ENCODE results near the gene BNIP5.
"Not testable (repeated sequence)": the region's sequence is repeated elsewhere in the genome, so short reads cannot be mapped to it uniquely, and the experiment has no call there.

BNIP5 gene

DNA sequence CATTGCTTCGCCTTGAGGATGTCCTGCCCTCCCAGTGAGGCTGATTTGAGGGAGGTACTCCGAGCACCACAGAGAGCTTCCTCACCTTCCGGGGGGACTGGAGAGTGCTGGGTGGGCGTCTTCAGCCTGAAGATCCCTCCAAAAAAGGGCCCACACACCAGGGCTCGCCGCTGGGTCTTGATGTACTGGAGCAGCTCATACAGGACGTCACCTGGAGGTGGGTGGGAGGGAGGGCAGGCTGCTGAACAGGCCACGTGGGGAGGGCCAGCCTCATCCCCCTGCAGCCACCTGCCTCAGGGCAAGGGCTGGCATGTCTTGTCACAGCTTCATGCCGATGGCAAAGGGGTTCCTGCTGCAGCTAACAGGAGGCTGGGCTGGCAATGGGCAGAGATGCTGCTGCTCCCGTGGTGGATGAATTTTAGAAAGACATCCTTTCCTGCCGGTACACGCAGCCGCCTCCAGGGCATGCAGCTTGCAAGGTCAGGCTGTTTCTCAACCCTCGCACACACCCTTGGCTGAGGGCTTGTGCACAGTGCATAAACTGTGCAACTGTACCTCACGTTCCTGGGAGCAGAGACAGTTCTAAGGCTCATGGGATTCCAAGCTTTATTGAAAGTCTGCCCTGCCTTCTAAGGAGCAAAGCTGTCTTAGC is 36.8 kb upstream of the BNIP5 start:
- no peak overlapping the region for H3K4me3 ChIP-seq (ENCODE audit: low read length)
- TF ChIP-seq ZNF274 (IDR thresholded peaks at IDR 0.05; ENCODE audit: low read depth, low read length), result no peak

DNA sequence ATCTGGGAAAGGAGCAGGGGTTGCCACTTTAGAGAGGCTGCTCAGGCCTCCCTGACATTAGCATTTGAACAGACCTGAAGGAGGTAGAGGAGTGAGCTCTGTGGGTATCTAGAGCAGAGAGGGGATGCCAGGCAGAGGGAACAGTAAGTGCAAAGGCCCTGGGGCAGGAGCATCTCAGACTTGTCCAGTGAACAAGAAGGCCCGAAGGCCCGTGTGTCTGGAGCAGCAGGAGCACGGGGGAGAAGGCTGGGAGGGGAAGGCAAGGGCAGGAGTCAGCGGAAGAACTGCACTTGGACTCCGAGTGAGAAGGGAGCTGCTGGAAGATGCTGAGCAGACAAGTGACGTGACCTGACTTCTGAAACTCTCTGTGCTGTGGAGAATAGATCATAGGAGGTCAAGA is 35.4 kb upstream of the BNIP5 start:
- H3K4me3 ChIP-seq (ENCODE audit: low read length), result no peak overlapping the region

DNA sequence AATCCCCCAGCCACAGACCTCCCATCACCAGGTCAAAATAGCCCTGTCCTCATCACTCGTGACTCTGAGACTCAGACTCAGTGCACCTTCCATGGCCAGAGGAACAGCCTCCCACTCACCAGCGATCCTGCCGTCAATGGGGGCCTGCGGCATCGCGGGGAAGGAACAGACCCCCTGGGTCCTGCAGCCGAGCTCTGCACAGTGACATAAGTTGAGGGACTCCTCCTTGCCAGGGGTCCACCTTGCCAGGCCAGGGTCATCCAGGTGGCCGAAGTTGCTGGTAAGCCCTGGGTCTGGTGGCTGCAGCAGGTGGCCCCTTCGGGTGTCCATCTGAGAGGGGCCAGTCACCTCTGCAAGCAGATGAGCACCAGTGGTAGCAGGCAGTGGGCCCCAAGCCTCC is 34.5 kb upstream of the BNIP5 start:
- TF ChIP-seq ZNF274 (IDR thresholded peaks at IDR 0.05; ENCODE audit: low read depth, low read length), result no peak
- H3K4me3 ChIP-seq (ENCODE audit: low read length), result no peak overlapping the region

More for the DNA sequence above, 35.4 kb upstream of the BNIP5 start:
- TF ChIP-seq ZNF274 (IDR thresholded peaks at IDR 0.05; ENCODE audit: low read depth, low read length), result no peak

DNA sequence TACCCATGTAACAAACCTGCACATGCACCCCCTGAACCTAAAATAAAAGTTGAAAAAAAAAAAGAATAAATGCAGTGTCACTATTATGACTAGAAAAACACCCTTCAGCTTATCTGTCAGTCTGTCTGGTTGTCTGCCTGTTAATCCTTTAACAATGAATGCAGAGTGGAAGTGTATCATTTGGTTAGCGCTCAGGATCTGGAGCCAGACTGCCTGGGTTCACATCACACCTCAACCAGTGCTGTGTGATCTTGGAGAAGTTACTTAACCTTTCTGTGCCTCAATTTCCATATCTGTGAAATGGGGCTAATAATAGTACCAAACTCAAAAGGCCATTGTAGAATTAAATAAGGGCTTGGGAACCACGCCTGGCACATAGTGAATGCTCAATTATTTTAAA is 34.0 kb upstream of the BNIP5 start:
- TF ChIP-seq ZNF274 (IDR thresholded peaks at IDR 0.05; ENCODE audit: low read depth, low read length), result no peak

DNA sequence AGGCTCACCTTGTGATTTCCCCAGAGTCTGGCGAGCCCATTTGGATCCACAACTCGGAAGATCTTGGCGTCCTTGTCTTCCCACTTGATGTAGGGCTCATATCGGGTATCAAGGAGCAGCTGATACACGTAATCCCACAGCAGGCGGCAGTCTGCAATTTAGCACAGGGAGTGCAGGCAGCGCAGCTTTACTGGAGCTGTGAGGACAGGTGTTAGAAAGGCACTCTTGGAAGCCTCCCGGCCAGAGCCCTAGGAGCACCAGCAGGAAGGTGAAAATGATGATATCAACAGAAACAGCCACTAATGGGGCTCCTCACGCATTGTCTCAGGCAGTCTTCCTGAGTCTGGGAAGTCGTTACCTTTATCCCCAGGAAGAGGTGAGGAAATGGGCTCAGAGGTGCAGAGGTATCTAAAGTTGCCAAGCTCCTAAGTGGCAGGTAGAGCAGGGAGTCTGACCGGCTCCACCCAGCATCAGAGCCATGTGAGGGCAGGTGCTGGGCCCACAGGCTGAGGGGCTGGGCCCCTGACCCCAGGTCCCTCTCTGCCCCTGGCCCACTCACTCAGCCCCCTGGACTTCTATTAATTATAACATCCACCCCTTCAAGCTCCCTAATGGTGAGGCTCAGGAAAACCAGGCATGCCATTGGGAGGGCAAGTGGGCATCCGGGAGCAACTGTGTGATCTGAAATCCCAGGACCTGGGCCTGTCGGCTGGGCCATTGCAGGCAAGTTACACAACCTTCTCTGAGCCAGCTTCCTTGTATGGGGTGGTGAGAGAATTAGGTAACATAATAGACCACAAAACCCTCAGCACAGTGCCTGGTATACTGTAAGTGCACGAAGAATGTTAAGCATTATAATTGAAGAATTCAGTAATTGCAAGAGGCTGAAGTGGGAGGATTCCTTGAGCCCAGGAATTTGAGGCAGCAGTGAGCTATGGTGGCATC is 32.5 kb upstream of the BNIP5 start:
- TF ChIP-seq ZNF274 (IDR thresholded peaks at IDR 0.05; ENCODE audit: low read depth, low read length), result no peak
- no peak overlapping the region for H3K4me3 ChIP-seq (ENCODE audit: low read length)

More for the DNA sequence above, 34.0 kb upstream of the BNIP5 start:
- H3K4me3 ChIP-seq (ENCODE audit: low read length), result no peak overlapping the region

DNA sequence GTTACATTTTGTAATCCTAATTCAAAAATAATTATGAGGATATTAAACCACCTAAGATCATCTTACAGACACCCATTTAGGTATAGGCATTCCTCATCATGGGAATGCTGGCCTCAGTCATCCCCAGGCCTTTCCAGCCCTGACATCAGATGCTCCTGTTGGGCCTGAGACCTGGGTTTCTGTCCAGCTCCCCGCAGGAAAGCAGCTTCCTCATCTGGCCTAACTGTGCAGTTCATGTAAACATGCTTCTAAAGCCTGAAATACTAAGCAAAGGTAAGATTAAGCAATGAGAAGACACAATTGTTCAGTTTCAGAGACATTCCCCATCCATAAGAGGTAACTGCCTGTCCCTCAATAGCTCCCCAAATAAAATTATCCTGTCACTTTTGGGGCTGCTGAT is 31.7 kb upstream of the BNIP5 start:
- TF ChIP-seq ZNF274 (IDR thresholded peaks at IDR 0.05; ENCODE audit: low read depth, low read length), result no peak
- H3K4me3 ChIP-seq (ENCODE audit: low read length), result no peak overlapping the region

DNA sequence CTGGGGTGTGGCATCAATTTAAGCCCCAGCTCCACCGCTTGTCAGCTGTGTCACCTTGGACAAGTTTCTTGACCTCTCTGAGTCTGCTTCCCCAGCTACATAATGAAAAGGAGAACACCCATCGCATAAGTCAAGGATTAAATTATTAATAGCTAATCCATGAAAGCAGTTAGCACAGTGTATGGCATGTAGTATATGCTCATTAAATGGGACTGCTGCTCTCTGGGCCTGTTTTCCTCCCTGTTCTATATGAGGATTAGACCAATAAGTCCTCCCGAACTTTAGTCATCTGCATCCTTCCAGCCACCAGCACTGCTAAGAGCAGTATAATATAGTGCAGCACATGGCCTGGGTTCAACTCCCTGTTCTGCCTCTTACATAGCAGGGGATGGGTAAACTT is 31.1 kb upstream of the BNIP5 start:
- no peak overlapping the region for H3K4me3 ChIP-seq (ENCODE audit: low read length)
- no peak for TF ChIP-seq ZNF274 (IDR thresholded peaks at IDR 0.05; ENCODE audit: low read depth, low read length)

DNA sequence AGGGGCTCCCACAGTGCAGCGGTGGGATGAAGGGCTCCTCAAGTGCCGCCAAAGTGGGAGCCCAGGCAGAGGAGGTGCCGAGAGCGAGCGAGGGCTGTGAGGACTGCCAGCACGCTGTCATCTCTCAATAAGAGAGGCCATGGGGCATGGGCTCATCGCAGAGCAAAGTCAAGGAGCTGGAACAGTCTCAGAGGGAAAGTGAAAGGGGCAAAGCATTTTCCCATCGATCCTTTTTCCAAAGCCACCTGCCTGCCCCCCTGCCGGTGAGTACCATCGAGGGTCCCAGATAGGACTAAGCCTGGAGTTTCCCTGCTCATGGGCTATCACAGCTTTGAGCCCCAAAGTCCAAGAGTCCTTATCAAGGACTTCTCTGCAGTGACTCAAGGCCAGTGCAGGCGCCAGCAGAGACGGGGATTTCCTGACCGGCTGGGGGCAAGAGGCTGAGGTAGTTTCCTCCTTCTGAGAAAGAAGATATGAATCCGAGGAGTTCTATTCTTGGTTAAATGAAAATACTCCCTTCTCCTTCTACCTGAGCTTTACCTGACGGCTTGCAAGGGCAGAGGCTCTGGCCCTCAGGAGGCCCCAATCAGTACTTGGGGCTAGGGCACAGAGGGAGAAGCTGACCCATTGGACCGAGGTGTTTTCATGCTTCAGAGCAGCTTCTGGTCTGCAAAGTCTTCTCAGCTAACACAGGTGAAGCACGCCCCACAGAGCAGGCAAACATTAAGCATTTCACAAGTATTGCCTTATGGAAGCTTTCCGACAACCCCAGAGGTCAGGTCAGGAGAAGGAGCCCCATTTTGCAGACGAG is 28.2 kb upstream of the BNIP5 start:
- TF ChIP-seq ZNF274 (IDR thresholded peaks at IDR 0.05; ENCODE audit: low read depth, low read length), result no peak
- no peak overlapping the region for H3K4me3 ChIP-seq (ENCODE audit: low read length)

DNA sequence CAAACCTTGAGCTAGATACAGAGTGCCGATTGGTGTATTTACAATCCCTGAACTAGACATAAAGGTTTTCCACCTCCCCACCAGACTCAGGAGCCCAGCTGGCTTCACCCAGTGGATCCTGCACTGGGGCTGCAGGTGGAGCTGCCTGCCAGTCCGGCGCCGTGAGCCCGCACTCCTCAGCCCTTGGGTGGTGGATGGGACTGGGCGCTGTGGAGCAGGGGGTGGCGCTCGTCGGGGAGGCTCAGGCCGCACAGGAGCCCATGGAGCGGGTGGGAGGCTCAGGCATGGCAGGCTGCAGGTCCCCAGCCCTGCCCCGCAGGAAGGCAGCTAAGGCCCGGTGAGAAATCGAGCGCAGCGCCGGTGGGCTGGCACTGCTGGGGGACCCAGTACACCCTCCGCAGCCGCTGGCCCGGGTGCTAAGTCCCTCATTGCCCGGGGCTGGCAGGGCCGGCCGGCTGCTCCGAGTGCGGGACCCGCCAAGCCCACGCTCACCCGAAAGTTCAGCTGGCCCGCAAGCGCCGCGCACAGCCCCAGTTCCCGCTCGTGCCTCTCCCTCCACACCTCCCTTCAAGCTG is 27.5 kb upstream of the BNIP5 start:
- H3K4me3 ChIP-seq (ENCODE audit: low read length), result not testable (repeated sequence)

DNA sequence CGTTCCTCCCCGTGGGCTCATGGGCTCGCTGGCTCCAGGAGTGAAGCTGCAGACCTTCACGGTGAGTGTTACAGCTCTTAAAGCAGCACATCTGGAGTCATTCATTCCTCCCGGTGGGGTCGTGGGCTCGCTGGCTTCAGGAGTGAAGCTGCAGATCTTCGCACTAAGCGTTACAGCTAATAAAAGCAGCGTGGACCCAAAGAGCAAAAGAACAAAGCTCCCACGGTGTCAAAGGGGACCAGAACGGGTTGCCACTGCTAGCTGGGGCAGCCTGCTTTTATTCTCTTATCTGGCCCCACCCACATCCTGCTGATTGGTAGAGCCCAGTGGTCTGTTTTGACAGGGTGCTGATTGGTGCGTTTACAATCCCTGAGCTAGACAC is 26.7 kb upstream of the BNIP5 start:
- H3K4me3 ChIP-seq (ENCODE audit: low read length), result not testable (repeated sequence)

DNA sequence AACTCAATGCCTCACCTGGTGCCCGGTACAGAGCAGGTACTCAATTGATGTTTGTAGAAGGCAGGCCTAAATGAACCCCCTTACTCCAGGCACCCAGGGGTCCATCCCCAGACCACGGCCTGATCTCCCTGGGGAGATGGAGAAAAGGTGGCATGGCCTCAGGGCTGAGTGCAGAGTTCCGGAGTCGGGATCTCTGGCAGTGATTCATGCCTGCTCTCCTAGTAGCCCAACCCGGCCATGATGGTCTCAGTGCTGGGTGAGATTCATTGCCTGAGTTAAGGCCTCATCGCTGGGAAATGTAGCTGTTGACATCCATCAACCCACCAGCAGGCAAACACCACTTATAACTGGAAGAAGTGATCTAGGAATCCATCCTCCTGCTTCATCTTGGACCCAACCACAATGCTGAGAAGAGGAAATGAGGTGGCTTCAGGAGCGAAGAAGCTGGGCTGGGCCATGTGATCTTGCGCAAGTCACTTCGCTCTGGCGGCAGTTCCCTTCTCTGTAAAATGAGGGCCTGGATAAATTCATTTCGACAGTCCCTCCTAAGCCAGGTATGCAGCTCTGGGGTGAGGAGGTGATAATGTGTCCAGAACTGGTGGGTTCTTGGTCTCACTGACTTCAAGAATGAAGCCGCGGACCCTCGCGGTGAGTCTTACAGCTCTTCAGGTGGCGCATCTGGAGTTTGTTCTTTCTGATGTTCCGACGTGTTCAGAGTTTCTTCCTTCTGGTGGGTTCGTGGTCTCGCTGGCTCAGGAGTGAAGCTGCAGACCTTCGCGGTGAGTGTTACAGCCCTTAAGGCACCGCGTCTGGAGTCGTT is 26.1 kb upstream of the BNIP5 start:
- no peak for TF ChIP-seq ZNF274 (IDR thresholded peaks at IDR 0.05; ENCODE audit: low read depth, low read length)
- no peak overlapping the region for H3K4me3 ChIP-seq (ENCODE audit: low read length)

DNA sequence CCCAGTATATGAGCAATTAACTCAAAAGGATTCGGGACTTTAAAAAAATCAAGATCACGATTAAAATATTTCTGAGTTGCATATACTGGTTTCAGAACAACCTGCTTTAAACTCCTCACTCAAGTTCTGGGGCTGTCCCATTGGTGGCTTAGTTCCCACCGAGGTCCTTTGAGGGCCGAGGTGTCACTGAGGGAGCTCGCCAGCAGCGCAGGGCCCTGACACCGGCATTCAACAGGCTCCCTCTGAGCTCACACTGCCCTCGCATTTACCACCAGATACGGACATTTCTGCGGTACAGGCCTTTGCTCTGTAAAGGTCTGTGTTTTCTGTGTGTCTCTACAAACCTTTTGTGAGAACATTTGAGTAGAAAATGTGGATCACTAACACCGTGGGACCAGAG is 24.4 kb upstream of the BNIP5 start:
- no peak for TF ChIP-seq ZNF274 (IDR thresholded peaks at IDR 0.05; ENCODE audit: low read depth, low read length)

DNA sequence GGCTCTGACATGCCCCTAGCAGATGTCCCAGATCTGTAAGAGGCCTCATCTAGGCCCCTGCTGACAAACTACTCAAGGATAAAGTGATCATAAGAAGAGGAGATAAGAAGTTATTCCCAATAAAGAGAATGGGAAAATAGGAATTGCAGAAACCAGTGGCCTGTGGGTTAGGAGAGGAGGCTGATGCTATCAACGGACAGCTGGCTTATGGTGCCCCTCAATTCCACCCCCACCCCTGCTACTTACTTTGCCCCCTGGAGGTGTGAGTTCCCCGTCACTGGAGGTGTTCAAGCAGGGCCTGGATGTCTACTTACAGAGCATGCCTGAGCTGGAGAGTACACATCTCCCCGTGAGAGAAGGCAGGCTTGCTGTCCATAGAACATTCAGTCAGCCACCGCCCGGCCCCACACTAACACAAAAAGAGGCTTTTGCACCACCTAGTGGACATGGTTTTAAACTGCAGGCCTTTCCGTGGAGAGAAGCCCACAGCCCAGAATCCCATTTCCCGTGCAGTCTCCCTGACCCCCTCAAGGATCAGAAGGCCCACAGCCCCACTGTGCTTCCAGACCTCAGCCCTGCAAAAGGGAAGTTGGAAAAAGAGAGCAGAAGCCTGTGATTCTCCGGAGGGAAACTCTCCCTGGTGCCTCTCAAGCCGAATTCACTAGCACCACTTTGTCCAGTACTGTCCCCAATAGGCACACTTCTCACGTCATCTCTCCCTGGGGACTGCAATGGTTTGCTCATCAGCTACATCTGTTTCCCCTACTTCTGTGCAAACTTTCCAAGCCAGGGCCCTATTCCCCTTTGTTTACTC is 23.8 kb upstream of the BNIP5 start:
- TF ChIP-seq ZNF274 (IDR thresholded peaks at IDR 0.05; ENCODE audit: low read depth, low read length), result no peak
- no peak overlapping the region for H3K4me3 ChIP-seq (ENCODE audit: low read length)

More for the DNA sequence above, 24.4 kb upstream of the BNIP5 start:
- no peak overlapping the region for H3K4me3 ChIP-seq (ENCODE audit: low read length)

Measured in GM08714 (cell line).